Activated CD4-positive, alpha-beta T cell treated with anti-CD3 and anti-CD28 coated beads for 36 hours (primary cell): ENCODE data around the gene PCDHA9. TPM values are rescaled to one million over a fixed set of nuclear protein-coding genes. Genes with fewer than 3 reads are reported as not detected.
A peak's percentile ranks its signal among the peaks of the same experiment; 100 is the strongest.
"Not testable (repeated sequence)": the region's sequence is repeated elsewhere in the genome, so short reads cannot be mapped to it uniquely, and the experiment has no call there.

ENCODE experiments used
- ATAC-seq: fragments of 200-7000 bp; cut with Tn5 transposase; one replicate; pipeline ENCODE4 v1.10.0; 2021; ENCODE audit warnings: mild to moderate bottlenecking, moderate library complexity
- CTCF ChIA-PET: fragments of 350-600 bp; sonication (Branson Sonifier 250); formaldehyde crosslinking; loops from one replicate; lab custom pipeline; 2021; ENCODE audit warnings: antibody characterized with exemption; lab: Charles Lee
- POLR2A ChIA-PET: fragments of 350-600 bp; sonication (Branson Sonifier 250); formaldehyde crosslinking; loops from one replicate; lab custom pipeline; 2021; ENCODE audit warnings: antibody characterized with exemption, inconsistent platforms; lab: Charles Lee
- DNase-seq: peaks from one replicate; pipeline ENCODE4 v3.0.0-alpha.2; 2020
- H3K27ac Mint-ChIP-seq: one replicate; pipeline ENCODE4 v1.8.0; 2021; ENCODE audit warnings: mixed read lengths
- H3K27me3 Mint-ChIP-seq: one replicate; pipeline ENCODE4 v1.8.0; 2021; ENCODE audit warnings: mixed read lengths
- H3K36me3 Mint-ChIP-seq: one replicate; pipeline ENCODE4 v1.8.0; 2021; ENCODE audit warnings: low read depth, mixed read lengths
- H3K4me1 Mint-ChIP-seq: one replicate; pipeline ENCODE4 v1.8.0; 2021; ENCODE audit warnings: mixed read lengths
- H3K4me3 Mint-ChIP-seq: one replicate; pipeline ENCODE4 v1.8.0; 2021; ENCODE audit warnings: mild to moderate bottlenecking, moderate library complexity, mixed read lengths
- H3K9me3 Mint-ChIP-seq: one replicate; pipeline ENCODE4 v1.8.0; 2021; ENCODE audit warnings: low read depth, mixed read lengths
- intact Hi-C, 2 experiments: fragments of 100-400 bp; cut with DNase I in 1 of 2; cut with micrococcal nuclease in 1 of 2; formaldehyde crosslinking; loops; one replicate each; pipeline versions ENCODE4 v1.14.2 to v1.15.1; 2022 to 2024; cut with DNase I, micrococcal nuclease
- total RNA-seq, 2 experiments: library from RNA; stranded (reverse); gene quantifications; one replicate each; pipeline ENCODE4 v1.2.3, GENCODE V29; 2021

Gene PCDHA9
- total RNA-seq, 2 experiments from 2014 or later = not detected

GRCh38 chr5:140821375-140822280 lies 26.6 kb upstream of the PCDHA9 start, which contains the start of gene PCDHA5:
TSS of gene PCDHA5 (plus strand) at chr5:140821613.
- intact Hi-C loops = no loop called here
- DNase-seq (peak; percentile 62), ATAC-seq (no peak)
- Mint-ChIP-seq H3K4me3 (no peak within 1 kb of the TSS), H3K4me1 (no peaks in the 10 kb centered on the region), H3K9me3 (peaks cover 5% of the 10 kb centered on the region), H3K36me3 (peaks cover 3% of the 10 kb centered on the region), H3K27ac (no peak within 1 kb of the TSS), H3K27me3 (peaks cover 5% of the 10 kb centered on the region)
- ChIA-PET CTCF (interaction anchor here (0.7 to 1.6 kb wide), 5 partner anchors 16 to 1911 kb away, joined by 3 to 6 read pairs (median 4); partner anchors contain the start of gene PCDHA1), POLR2A (no interaction called here)

- Mint-ChIP-seq H3K36me3 (peaks cover 3% of the 10 kb centered on the region), H3K4me3 (no peak overlapping the region), H3K4me1 (no peaks in the 10 kb centered on the region), H3K27me3 (peaks cover 9% of the 10 kb centered on the region), H3K9me3 (peaks cover 8% of the 10 kb centered on the region), H3K27ac (no peak overlapping the region)
- intact Hi-C loops = no loop called here
- DNase-seq (no peak), ATAC-seq (no peak)
- POLR2A ChIA-PET = no interaction called here
- CTCF ChIA-PET = interaction anchor here (1.6 kb wide), 1 partner anchor 17 kb away, joined by 6 read pairs; no protein-coding TSS in a partner anchor
These were observed 25.9 kb upstream of the PCDHA9 start for GRCh38 chr5:140822281-140822629.

DNA sequence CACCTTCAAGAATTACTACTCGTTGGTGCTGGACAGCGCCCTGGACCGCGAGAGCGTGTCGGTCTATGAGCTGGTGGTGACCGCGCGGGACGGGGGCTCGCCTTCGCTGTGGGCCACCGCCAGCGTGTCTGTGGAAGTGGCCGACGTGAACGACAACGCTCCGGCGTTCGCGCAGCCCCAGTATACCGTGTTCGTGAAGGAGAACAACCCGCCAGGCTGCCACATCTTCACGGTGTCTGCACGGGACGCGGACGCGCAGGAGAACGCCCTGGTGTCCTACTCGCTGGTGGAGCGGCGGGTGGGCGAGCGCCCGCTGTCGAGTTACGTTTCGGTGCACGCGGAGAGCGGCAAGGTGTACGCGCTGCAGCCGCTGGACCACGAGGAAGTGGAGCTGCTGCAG lies 25.2 kb upstream of the PCDHA9 start:
- H3K36me3 Mint-ChIP-seq, DNase-seq, CTCF ChIA-PET, intact Hi-C loops, H3K27ac Mint-ChIP-seq, H3K4me3 Mint-ChIP-seq, POLR2A ChIA-PET, H3K4me1 Mint-ChIP-seq, ATAC-seq, H3K9me3 Mint-ChIP-seq: not testable (repeated sequence)
- H3K27me3 Mint-ChIP-seq = peaks cover 14% of the 10 kb centered on the region

GRCh38 chr5:140823475-140823874 lies 24.7 kb upstream of the PCDHA9 start:
- peaks cover 16% of the 10 kb centered on the region for H3K27me3 Mint-ChIP-seq

GRCh38 chr5:140827704-140828361 lies 20.3 kb upstream of the PCDHA9 start, which contains the start of gene PCDHA6:
TSS of gene PCDHA6 (plus strand) at chr5:140827960. CDS start at chr5:140828092, 132 bp downstream.
- H3K27me3 Mint-ChIP-seq = peaks cover 25% of the 10 kb centered on the region

More at GRCh38 chr5:140823475-140823874, 24.7 kb upstream of the PCDHA9 start:
- H3K27ac Mint-ChIP-seq = no peak overlapping the region
- no peak overlapping the region for H3K4me3 Mint-ChIP-seq
- DNase-seq (no peak), ATAC-seq (no peak)
- intact Hi-C loops = no loop called here
- ChIA-PET POLR2A (no interaction called here), CTCF (no interaction called here)
- no peaks in the 10 kb centered on the region for H3K4me1 Mint-ChIP-seq
- peaks cover 9% of the 10 kb centered on the region for H3K36me3 Mint-ChIP-seq
- H3K9me3 Mint-ChIP-seq = peaks cover 11% of the 10 kb centered on the region

DNA sequence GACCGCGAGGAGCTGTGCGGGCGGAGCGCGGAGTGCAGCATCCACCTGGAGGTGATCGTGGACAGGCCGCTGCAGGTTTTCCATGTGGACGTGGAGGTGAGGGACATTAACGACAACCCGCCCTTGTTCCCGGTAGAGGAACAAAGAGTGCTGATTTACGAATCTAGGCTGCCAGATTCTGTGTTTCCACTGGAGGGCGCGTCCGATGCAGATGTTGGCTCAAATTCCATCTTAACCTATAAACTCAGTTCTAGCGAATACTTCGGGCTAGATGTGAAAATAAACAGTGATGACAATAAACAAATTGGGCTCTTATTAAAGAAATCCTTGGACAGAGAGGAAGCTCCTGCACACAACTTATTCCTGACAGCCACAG lies 19.8 kb upstream of the PCDHA9 start:
- H3K36me3 Mint-ChIP-seq = peaks cover 15% of the 10 kb centered on the region

More at GRCh38 chr5:140827704-140828361, 20.3 kb upstream of the PCDHA9 start, which contains the start of gene PCDHA6:
- DNase-seq = no peak
- no peaks in the 10 kb centered on the region for H3K4me1 Mint-ChIP-seq
- peaks cover 13% of the 10 kb centered on the region for H3K9me3 Mint-ChIP-seq
- peaks cover 13% of the 10 kb centered on the region for H3K36me3 Mint-ChIP-seq
- no peak within 1 kb of the TSS for H3K27ac Mint-ChIP-seq
- intact Hi-C loops = no loop called here
- H3K4me3 Mint-ChIP-seq = no peak within 1 kb of the TSS
- ATAC-seq = no peak
- POLR2A ChIA-PET = no interaction called here
- CTCF ChIA-PET = interaction anchor here (2.4 kb wide), 1 partner anchor 13 kb away, joined by 9 read pairs; the partner anchor contains the start of gene PCDHA8

DNA sequence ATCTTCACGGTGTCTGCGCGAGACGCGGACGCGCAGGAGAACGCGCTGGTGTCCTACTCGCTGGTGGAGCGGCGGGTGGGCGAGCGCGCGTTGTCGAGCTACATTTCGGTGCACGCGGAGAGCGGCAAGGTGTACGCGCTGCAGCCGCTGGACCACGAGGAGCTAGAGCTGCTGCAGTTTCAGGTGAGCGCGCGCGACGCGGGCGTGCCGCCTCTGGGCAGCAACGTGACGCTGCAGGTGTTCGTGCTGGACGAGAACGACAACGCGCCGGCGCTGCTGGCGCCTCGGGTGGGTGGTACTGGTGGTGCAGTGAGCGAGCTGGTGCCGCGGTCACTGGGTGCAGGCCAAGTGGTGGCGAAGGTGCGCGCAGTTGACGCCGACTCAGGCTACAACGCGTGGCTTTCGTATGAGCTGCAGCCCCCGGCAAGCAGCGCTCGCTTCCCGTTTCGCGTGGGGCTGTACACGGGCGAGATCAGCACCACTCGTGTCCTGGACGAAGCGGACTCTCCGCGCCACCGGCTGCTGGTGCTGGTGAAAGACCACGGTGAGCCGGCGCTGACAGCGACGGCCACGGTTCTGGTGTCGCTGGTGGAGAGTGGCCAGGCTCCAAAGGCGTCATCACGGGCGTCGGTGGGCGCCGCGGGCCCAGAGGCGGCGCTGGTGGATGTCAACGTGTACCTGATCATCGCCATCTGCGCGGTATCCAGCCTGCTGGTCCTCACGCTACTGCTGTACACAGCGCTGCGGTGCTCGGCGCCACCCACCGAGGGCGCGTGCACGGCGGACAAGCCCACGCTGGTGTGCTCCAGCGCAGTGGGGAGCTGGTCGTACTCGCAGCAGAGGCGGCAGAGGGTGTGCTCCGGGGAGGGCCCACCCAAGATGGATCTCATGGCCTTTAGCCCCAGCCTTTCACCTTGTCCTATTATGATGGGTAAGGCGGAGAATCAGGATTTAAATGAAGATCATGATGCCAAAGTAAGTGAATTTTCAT lies 18.4 kb upstream of the PCDHA9 start:
- H3K27me3 Mint-ChIP-seq = peaks cover 35% of the 10 kb centered on the region
- DNase-seq, H3K27ac Mint-ChIP-seq, CTCF ChIA-PET, H3K4me3 Mint-ChIP-seq, ATAC-seq, POLR2A ChIA-PET, H3K4me1 Mint-ChIP-seq: not testable (repeated sequence)
- H3K9me3 Mint-ChIP-seq = peaks cover 17% of the 10 kb centered on the region
- H3K36me3 Mint-ChIP-seq = peaks cover 21% of the 10 kb centered on the region
- intact Hi-C loops = loop anchor here (5.0 to 10.0 kb wide), 5 partner anchors 38 to 405 kb away; partner anchors contain the start of genes PCDHA1 (in 1 of the 2), PCDHA13 (in 1 of the 2) and PCDHA2 (in 1 of the 2)

More for the DNA sequence above, 19.8 kb upstream of the PCDHA9 start:
- ChIA-PET POLR2A (no interaction called here), CTCF (interaction anchor here (2.4 kb wide), 1 partner anchor 13 kb away, joined by 9 read pairs; the partner anchor contains the start of gene PCDHA8)
- peaks cover 29% of the 10 kb centered on the region for H3K27me3 Mint-ChIP-seq
- no peaks in the 10 kb centered on the region for H3K4me1 Mint-ChIP-seq
- H3K4me3 Mint-ChIP-seq = no peak overlapping the region
- peaks cover 15% of the 10 kb centered on the region for H3K9me3 Mint-ChIP-seq
- H3K27ac Mint-ChIP-seq = no peak overlapping the region
- DNase-seq (no peak), ATAC-seq (no peak)
- intact Hi-C loops = no loop called here

DNA sequence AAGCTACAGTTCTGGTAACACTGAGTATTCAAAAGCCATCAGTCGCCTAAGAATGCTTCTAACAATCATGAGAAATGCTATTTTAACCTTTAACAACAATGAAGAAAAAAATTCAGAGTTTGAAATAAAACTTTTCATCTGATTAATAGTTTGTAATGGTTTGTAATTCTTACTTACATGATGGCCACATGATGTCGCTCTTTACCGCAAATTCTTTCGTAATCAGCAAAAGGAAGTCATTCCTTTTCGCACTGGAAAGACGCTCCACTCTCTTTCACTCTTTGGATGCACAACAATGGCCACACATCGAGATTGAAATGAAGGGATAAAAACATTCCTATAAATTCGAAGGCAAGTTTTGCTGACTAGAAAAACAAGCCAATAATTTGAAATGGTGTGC lies 14.2 kb upstream of the PCDHA9 start, which contains the start of gene PCDHA7:
Gene PCDHA7, plus strand, starts transcription at position 277 of the 400 bp plus-strand sequence. Its CDS starts 115 bp downstream, at position 392.
- Mint-ChIP-seq H3K36me3 (peaks cover 14% of the 10 kb centered on the region), H3K27me3 (peaks cover 27% of the 10 kb centered on the region), H3K27ac (no peak within 1 kb of the TSS), H3K4me1 (no peaks in the 10 kb centered on the region), H3K4me3 (no peak within 1 kb of the TSS), H3K9me3 (peaks cover 7% of the 10 kb centered on the region)
- CTCF ChIA-PET = interaction anchor here (0.8 kb wide), 1 partner anchor 91 kb away, joined by 5 read pairs; no protein-coding TSS in a partner anchor
- intact Hi-C loops = loop anchor here (5.0 to 10.0 kb wide), 5 partner anchors 38 to 401 kb away; partner anchors contain the start of genes PCDHA1 (in 1 of the 2), PCDHA13 (in 1 of the 2) and PCDHA2 (in 1 of the 2)
- ATAC-seq (no peak), DNase-seq (no peak)
- POLR2A ChIA-PET = no interaction called here

- H3K27ac Mint-ChIP-seq, H3K4me3 Mint-ChIP-seq, POLR2A ChIA-PET, DNase-seq, H3K9me3 Mint-ChIP-seq, H3K4me1 Mint-ChIP-seq, ATAC-seq: not testable (repeated sequence)
- intact Hi-C loops = loop anchor here (5.0 to 10.0 kb wide), 5 partner anchors 38 to 400 kb away; partner anchors contain the start of genes PCDHA1 (in 1 of the 2), PCDHA13 (in 1 of the 2) and PCDHA2 (in 1 of the 2)
- H3K27me3 Mint-ChIP-seq = peaks cover 27% of the 10 kb centered on the region
- CTCF ChIA-PET = interaction anchor here (0.8 kb wide), 1 partner anchor 92 kb away, joined by 5 read pairs; no protein-coding TSS in a partner anchor
- peaks cover 13% of the 10 kb centered on the region for H3K36me3 Mint-ChIP-seq
These were observed 13.7 kb upstream of the PCDHA9 start for GRCh38 chr5:140834439-140835008.
